GM12873 (cell line): ENCODE data around the gene KRT24.

ENCODE experiments used
- CTCF ChIP-seq: IDR thresholded peaks from 2 replicates; pipeline ENCODE4 v1.5.1; 2012; ENCODE audit warnings: low read depth, mild to moderate bottlenecking, moderate library complexity, low read length, control low read depth; ENCODE audit not compliant: insufficient read depth; ENCODE audit errors: missing control alignments

KRT24 gene

DNA sequence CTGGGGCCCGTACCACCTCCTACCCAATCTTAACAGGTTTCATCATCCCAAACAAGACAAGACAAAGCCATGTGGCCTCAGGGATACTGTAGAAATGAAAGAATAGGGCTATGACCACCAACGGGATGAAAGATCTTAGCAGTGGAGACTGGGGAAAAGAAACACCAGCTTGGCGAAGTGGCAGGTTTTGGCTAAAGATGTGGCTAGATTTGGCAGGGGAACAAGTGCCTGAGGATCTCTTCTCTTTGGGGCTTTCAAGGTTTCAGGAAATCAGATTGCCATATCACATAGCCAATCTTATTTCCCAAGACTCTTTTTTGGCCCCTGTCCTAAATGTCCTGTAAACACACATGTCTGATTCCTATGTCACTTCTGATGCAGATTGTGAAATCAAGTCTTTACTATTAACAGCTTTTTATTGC is 6.9 kb downstream of the KRT24 start:
- TF ChIP-seq CTCF: no peak

- TF ChIP-seq CTCF: no peak
These were observed 7.6 kb downstream of the KRT24 start for GRCh38 chr17:40695874-40696472.

GRCh38 chr17:40694584-40694983 is 9.0 kb downstream of the KRT24 start:
- TF ChIP-seq CTCF: no peak

DNA sequence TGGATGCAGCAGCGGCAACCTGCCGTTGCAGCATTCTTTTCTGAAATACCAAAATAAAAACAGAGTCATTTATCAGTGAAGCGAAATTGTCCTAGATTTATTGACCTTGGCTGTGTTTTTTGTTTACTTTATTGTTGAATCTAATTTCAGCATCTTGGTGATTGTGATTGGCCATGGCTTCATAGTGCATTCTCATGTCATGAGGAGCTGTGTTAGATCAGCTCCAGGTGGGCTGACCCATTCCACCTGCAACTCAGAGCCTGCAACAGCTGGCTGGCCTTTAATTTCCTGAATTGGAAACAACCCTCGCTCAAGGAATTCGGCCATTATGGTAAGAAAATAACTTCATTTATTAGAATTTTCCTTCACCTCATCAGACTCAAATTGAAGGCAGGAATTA is 16.4 kb downstream of the KRT24 start:
- no peak for TF ChIP-seq CTCF

GRCh38 chr17:40686192-40686591 is 17.4 kb downstream of the KRT24 start:
- no peak for TF ChIP-seq CTCF

DNA sequence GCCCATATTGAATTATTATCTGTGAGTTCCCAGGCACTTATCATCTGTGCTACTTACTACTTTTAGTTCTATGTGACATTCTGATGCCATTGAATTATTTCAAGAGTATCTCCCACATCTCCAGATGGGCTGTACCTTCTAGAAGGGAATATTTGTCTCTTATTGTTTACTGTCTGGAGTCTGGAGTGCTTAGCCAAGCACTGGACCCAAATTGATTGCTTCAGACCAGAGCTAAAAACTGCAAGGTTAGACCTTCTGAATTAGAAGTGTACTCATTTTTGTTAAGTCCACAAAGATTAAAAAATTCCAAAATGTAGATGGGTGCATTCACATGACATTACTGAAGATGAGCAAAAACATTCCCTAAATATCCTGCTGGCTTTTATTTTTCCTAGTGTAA is 22.6 kb downstream of the KRT24 start:
- no peak for TF ChIP-seq CTCF

- TF ChIP-seq CTCF: no peak
These were observed 24.0 kb downstream of the KRT24 start for GRCh38 chr17:40679523-40679907.
